ENCODE measurements around the gene KLF11. TPM values are rescaled to one million over a fixed set of nuclear protein-coding genes. Genes with fewer than 3 reads are reported as not detected.

KLF11 gene
- total and polyA plus RNA-seq, 2 of the 8 experiments (the other 6 are each of a cell fraction or from before 2014, with no cell fraction given) = 6.4 to 10.1 TPM

DNA sequence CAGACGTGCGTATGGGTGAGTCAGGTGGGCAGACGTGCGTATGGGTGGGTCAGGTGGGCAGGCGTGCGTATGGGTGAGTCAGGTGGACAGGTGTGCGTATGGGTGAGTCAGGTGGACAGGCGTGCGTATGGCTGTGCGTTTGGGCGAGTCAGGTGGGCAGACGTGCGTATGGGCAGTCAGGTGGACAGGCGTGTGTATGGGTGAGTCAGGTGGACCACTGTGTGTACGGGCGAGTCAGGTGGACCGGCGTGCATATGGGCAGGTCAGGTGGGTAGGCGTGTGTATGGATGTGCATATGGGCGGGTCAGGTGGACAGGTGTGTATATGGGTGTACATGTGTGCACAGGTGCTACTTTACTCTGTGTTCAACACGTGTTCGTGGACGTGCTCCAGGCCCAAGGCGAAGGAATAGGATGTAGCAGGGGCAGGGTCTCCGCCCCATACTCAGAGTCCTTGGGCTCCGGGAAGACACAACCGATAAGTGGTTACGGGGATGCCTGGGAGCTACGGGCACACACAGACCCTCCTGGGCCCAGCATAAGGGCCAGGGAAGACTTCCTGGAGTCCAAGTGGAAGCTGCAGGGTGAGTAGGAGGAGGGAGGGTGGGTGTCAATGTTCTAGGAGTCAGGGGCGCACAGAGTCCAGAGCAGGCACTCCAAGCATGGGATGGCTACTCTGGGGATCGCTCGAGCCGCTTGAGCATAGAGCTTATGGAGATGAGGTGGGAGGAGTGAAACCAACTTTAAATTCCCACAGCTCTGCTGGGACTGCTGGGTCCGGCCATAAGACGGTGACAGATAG lies 27.1 kb upstream of the KLF11 start (continued):
- no peak for TF ChIP-seq KDM1A (IDR thresholded peaks at IDR 0.05; ENCODE audit: borderline replicate concordance, low read length)
- no peak for TF ChIP-seq HDAC6 (IDR thresholded peaks at IDR 0.05; ENCODE audit: low read depth, low read length)
- TF ChIP-seq TCF12 (IDR thresholded peaks at IDR 0.05; ENCODE audit: low read depth, low read length) = no peak
- TF ChIP-seq, protein P1, sequence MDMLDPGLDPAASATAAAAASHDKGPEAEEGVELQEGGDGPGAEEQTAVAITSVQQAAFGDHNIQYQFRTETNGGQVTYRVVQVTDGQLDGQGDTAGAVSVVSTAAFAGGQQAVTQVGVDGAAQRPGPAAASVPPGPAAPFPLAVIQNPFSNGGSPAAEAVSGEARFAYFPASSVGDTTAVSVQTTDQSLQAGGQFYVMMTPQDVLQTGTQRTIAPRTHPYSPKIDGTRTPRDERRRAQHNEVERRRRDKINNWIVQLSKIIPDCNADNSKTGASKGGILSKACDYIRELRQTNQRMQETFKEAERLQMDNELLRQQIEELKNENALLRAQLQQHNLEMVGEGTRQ (IDR thresholded peaks at IDR 0.05; ENCODE audit: low read length) = no peak
- TF ChIP-seq PHF8 (conservative IDR thresholded peaks at IDR 0.05; ENCODE audit: low read depth, low read length) = no peak
- TF ChIP-seq RNF2 (IDR thresholded peaks at IDR 0.05; ENCODE audit: borderline replicate concordance, low read depth, low read length, missing control alignments, poor library complexity, severe bottlenecking) = no peak
- no peak for TF ChIP-seq RBBP5 (IDR thresholded peaks at IDR 0.05; ENCODE audit: borderline replicate concordance, low read depth, low read length)
